ENCODE measurements around the gene OGFOD1.

DNA sequence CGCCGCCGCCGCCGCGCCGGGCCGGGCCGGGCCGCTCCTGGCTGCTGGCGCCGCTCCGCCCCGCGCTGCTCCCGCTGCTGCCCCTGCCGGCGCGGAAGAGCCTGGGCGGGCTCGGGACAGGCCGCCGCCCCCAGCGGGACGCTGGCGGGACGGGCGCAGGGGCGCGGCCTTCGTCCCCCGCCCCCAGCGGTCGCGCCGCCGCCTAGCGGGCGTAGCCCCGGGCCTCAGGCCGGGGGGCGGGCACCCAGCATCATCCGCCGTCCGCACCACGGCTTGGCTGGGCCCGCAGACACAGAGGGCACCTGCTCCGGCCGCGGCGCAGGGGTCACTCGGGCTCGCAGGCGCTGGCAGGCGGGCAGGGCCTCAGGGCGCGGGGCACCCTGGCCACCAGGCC lies 25.9 kb upstream of the OGFOD1 start, which contains the start of gene AMFR:
- TF ChIP-seq CTCF (CRISPR knock-in tag; IDR thresholded peaks at IDR 0.05) (peak; percentile 62), PHF5A (CRISPR knock-in tag; IDR thresholded peaks at IDR 0.05; ENCODE audit: low read depth, unreplicated experiment) (no peak), ZNF160 (CRISPR knock-in tag; IDR thresholded peaks at IDR 0.05) (no peak), ZNF562 (CRISPR knock-in tag; IDR thresholded peaks at IDR 0.05; ENCODE audit: borderline replicate concordance) (no peak), KLF15 (CRISPR knock-in tag; IDR thresholded peaks at IDR 0.05; ENCODE audit: borderline replicate concordance) (no peak), ZNF749 (CRISPR knock-in tag; IDR thresholded peaks at IDR 0.05; ENCODE audit: borderline replicate concordance) (no peak; the same call in 1 of the 2 replicates), POLR2AphosphoS5 (IDR thresholded peaks at IDR 0.05; ENCODE audit: low read depth, low read length) (no peak), HOXA7 (CRISPR knock-in tag; IDR thresholded peaks at IDR 0.05) (no peak), SMC3 (IDR thresholded peaks at IDR 0.05; ENCODE audit: low read length) (no peak), ZNF781 (CRISPR knock-in tag; IDR thresholded peaks at IDR 0.05; ENCODE audit: borderline replicate concordance, not compliant biosample characterization) (no peak)
- TF ChIP-seq, protein P1, sequence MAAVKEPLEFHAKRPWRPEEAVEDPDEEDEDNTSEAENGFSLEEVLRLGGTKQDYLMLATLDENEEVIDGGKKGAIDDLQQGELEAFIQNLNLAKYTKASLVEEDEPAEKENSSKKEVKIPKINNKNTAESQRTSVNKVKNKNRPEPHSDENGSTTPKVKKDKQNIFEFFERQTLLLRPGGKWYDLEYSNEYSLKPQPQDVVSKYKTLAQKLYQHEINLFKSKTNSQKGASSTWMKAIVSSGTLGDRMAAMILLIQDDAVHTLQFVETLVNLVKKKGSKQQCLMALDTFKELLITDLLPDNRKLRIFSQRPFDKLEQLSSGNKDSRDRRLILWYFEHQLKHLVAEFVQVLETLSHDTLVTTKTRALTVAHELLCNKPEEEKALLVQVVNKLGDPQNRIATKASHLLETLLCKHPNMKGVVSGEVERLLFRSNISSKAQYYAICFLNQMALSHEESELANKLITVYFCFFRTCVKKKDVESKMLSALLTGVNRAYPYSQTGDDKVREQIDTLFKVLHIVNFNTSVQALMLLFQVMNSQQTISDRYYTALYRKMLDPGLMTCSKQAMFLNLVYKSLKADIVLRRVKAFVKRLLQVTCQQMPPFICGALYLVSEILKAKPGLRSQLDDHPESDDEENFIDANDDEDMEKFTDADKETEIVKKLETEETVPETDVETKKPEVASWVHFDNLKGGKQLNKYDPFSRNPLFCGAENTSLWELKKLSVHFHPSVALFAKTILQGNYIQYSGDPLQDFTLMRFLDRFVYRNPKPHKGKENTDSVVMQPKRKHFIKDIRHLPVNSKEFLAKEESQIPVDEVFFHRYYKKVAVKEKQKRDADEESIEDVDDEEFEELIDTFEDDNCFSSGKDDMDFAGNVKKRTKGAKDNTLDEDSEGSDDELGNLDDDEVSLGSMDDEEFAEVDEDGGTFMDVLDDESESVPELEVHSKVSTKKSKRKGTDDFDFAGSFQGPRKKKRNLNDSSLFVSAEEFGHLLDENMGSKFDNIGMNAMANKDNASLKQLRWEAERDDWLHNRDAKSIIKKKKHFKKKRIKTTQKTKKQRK (IDR thresholded peaks at IDR 0.05; ENCODE audit: low read length) = no peak

All from HepG2 (cell line).